ENCODE data around the gene SPPL2A. TPM values are rescaled to one million over a fixed set of nuclear protein-coding genes. Genes with fewer than 3 reads are reported as not detected.

Gene SPPL2A
- total and polyA plus RNA-seq, 9 of the 15 experiments (the other 6 are each of a cell fraction or from before 2014, with no cell fraction given), result 9.8 to 66.1 (median 38.0) TPM

DNA sequence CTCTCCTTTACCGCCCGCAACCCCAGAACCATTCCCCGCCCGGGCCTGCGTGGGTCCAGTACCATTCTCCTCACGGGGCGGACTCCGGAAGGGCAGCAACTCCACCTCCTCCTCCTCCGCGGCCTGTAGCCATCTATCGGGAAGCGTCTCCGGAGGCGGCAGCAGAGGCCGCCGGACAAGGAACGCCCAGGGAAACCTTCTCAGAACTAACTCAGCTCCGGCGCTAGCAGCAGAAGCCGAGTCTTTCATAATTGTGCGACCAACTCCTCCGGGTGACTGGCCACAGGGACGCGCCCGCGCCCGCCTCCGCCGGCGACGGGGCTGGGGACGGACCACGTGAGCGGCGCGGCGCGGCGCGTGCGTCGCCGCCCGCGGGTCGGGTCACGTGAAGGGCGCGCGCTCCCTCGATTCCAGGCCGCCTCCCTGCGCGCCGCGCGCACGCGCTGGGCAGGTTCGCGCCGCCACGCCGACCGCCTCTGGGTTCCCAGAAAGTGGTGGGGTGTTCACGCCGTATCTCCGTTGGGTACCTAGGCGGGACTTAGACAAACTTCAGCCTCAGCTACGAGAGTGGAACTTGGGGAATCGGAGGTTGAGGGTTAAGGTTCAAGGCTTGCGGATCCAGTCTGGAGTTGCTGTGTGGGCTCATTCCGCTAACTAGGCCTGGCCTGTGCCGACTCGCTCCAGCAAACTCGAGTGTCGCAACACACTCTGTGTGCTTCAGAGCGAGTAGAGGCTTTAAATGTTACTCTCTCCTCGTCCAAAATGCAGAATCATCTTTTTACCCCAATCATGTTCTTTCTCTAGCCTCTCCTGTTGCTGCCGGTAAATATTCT, 78.8 kb downstream of the SPPL2A start, which contains the start of gene TRPM7 (continued):
- peak; percentile 60 to 73; a peak in 2 of 4 replicates for TF ChIP-seq MAZ (CRISPR knock-in tag; conservative IDR thresholded peaks at IDR 0.05 in 1 of 2, IDR thresholded peaks at IDR 0.05 in 1 of 2)
- 0 out of 2 replicates have a peak, but pooled peaks have one; percentile 12 for TF ChIP-seq STAT5A (IDR thresholded peaks at IDR 0.05; ENCODE audit: borderline replicate concordance, low read length)
- peak in 1 of 2 experiments; percentile 59; a peak in 1 of 4 replicates for TF ChIP-seq RCOR1 (IDR thresholded peaks at IDR 0.05; ENCODE audit: borderline replicate concordance in 1 of 2, low read depth in 2 of 2, low read length in 2 of 2)
- TF ChIP-seq, protein P1, sequence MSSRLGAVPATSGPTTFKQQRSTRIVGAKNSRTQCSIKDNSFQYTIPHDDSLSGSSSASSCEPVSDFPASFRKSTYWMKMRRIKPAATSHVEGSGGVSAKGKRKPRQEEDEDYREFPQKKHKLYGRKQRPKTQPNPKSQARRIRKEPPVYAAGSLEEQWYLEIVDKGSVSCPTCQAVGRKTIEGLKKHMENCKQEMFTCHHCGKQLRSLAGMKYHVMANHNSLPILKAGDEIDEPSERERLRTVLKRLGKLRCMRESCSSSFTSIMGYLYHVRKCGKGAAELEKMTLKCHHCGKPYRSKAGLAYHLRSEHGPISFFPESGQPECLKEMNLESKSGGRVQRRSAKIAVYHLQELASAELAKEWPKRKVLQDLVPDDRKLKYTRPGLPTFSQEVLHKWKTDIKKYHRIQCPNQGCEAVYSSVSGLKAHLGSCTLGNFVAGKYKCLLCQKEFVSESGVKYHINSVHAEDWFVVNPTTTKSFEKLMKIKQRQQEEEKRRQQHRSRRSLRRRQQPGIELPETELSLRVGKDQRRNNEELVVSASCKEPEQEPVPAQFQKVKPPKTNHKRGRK (tag; IDR thresholded peaks at IDR 0.05), result peak; percentile 33; the same call in 1 of the 2 replicates
- TF ChIP-seq, protein P2, sequence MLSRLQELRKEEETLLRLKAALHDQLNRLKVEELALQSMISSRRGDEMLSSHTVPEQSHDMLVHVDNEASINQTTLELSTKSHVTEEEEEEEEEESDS (CRISPR knock-in tag; IDR thresholded peaks at IDR 0.05), result no peak
- TF ChIP-seq, protein P3, sequence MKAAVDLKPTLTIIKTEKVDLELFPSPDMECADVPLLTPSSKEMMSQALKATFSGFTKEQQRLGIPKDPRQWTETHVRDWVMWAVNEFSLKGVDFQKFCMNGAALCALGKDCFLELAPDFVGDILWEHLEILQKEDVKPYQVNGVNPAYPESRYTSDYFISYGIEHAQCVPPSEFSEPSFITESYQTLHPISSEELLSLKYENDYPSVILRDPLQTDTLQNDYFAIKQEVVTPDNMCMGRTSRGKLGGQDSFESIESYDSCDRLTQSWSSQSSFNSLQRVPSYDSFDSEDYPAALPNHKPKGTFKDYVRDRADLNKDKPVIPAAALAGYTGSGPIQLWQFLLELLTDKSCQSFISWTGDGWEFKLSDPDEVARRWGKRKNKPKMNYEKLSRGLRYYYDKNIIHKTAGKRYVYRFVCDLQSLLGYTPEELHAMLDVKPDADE (conservative IDR thresholded peaks at IDR 0.05; ENCODE audit: control insufficient read depth, low read depth, low read length), result peak; percentile 75
- TF ChIP-seq HNRNPL (IDR thresholded peaks at IDR 0.05; ENCODE audit: low read depth, low read length), result no peak
- TF ChIP-seq SP1 (CRISPR knock-in tag; IDR thresholded peaks at IDR 0.05), result peak; percentile 17; the same call in 1 of the 2 replicates
- TF ChIP-seq, protein P4, sequence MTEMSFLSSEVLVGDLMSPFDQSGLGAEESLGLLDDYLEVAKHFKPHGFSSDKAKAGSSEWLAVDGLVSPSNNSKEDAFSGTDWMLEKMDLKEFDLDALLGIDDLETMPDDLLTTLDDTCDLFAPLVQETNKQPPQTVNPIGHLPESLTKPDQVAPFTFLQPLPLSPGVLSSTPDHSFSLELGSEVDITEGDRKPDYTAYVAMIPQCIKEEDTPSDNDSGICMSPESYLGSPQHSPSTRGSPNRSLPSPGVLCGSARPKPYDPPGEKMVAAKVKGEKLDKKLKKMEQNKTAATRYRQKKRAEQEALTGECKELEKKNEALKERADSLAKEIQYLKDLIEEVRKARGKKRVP (CRISPR knock-in tag; IDR thresholded peaks at IDR 0.05), result 0 out of 2 replicates have a peak, but pooled peaks have one; percentile 28
- TF ChIP-seq CCNT2 (IDR thresholded peaks at IDR 0.05; ENCODE audit: borderline replicate concordance, extremely low read depth, insufficient read length, low read depth, low read length), result peak; percentile 98
- peak in 1 of 2 experiments; percentile 46; a peak in 1 of 4 replicates for TF ChIP-seq ARNT (IDR thresholded peaks at IDR 0.05)
- no peak for TF ChIP-seq EWSR1 (IDR thresholded peaks at IDR 0.05; ENCODE audit: borderline replicate concordance, low read depth, partially characterized antibody)
- TF ChIP-seq ZNF57 (CRISPR knock-in tag; IDR thresholded peaks at IDR 0.05), result 0 out of 2 replicates have a peak, but pooled peaks have one; percentile 34
- TF ChIP-seq ZNF212 (CRISPR knock-in tag; IDR thresholded peaks at IDR 0.05), result 0 out of 2 replicates have a peak, but pooled peaks have one; percentile 35
- TF ChIP-seq ZNF316 (IDR thresholded peaks at IDR 0.05), result peak; percentile 89
- peak in 1 of 2 experiments; percentile 84; a peak in 1 of 4 replicates for TF ChIP-seq NONO (IDR thresholded peaks at IDR 0.05; ENCODE audit: low read depth in 2 of 2, low read length in 1 of 2)
- no peak for TF ChIP-seq MYBL2 (IDR thresholded peaks at IDR 0.05; ENCODE audit: low read depth)
- no peak for TF ChIP-seq MYBL2 (CRISPR knock-in tag; IDR thresholded peaks at IDR 0.05; ENCODE audit: borderline replicate concordance)
